Vagina (tissue), 2 donors: ENCODE results near the gene SRP68. TPM values are rescaled to one million over a fixed set of nuclear protein-coding genes. Genes with fewer than 3 reads are reported as not detected.

Source experiments
- DNase-seq, 2 donors: peaks; one replicate each; pipeline ENCODE4 v3.0.0-alpha.2; 2017; ENCODE audit errors: extremely low spot score in 2 of 2
- H3K27ac ChIP-seq: fragments of 200-600 bp; sonication (generic); one replicate; pipeline ENCODE4 v1.5.1; 2019
- H3K27me3 ChIP-seq: fragments of 200-600 bp; sonication (generic); one replicate; pipeline ENCODE4 v1.5.1; 2019
- H3K36me3 ChIP-seq, 2 donors: fragments of 200-600 bp; sonication (generic); one replicate each; pipeline ENCODE4 v1.5.1; 2017 to 2019
- H3K4me1 ChIP-seq: fragments of 200-600 bp; sonication (generic); one replicate; pipeline ENCODE4 v1.5.1; 2019
- H3K4me3 ChIP-seq, 2 donors: fragments of 200-600 bp; sonication (generic); 1 replicate in 1 of 2; 2 replicates in 1 of 2; pipeline ENCODE4 v1.5.1; 2016 to 2019
- H3K9me3 ChIP-seq: fragments of 200-600 bp; sonication (generic); one replicate; pipeline ENCODE4 v1.5.1; 2019
- CTCF ChIP-seq, 3 experiments: fragments of 450-650 bp in 2 of 3; fragments of 200-600 bp in 1 of 3; sonication (generic) in 1 of 3; IDR thresholded peaks; one replicate each; pipeline ENCODE4 v1.5.1; 2017 to 2019; ENCODE audit warnings: antibody characterized with exemption in 3 of 3, mild to moderate bottlenecking in 2 of 3, moderate library complexity in 2 of 3
- POLR2A ChIP-seq, 2 donors: fragments of 450-650 bp; IDR thresholded peaks; one replicate each; pipeline ENCODE4 v1.6.1; 2017; ENCODE audit warnings: antibody characterized with exemption in 2 of 2, mild to moderate bottlenecking in 2 of 2, moderate library complexity in 2 of 2
- POLR2AphosphoS5 ChIP-seq, 2 donors: sonication (generic); formaldehyde crosslinking; IDR thresholded peaks; one replicate each; pipeline ENCODE4 v1.9.0; 2017; ENCODE audit warnings: antibody characterized with exemption in 2 of 2, mild to moderate bottlenecking in 2 of 2, low read depth in 1 of 2; ENCODE audit not compliant: insufficient read depth in 1 of 2
- intact Hi-C: fragments of 100-400 bp; cut with DNase I; formaldehyde crosslinking; loops from one replicate; pipeline ENCODE4 v1.15.1; 2023
- microRNA-seq: library from miRNA; unstranded; fragments of <30 nt; microRNA quantifications from one replicate; pipeline ENCODE4, GENCODE V29; 2017; ENCODE audit warnings: borderline number of aligned reads, borderline replicate concordance
- small RNA-seq: library from RNA; depleted of rRNA; stranded (forward); fragments of <200 nt; gene quantifications from one replicate; pipeline ENCODE3, GENCODE V24; 2016
- total RNA-seq: library from RNA; depleted of rRNA; stranded (reverse); fragments of >200 nt; gene quantifications from one replicate; pipeline ENCODE4 v1.2.3, GENCODE V29; 2016

The SRP68 gene
- total RNA-seq, 1 donor from 2014 or later, result 52.8 TPM

GRCh38 chr17:75994802-75995370, 77.4 kb downstream of the SRP68 start:
- H3K4me3 ChIP-seq, result no peak overlapping the region
- H3K27ac ChIP-seq, result no peak overlapping the region
- TF ChIP-seq POLR2AphosphoS5 (IDR thresholded peaks at IDR 0.05; ENCODE audit: insufficient read depth in 1 of 2, low read depth in 1 of 2), result no peak
- no peak for TF ChIP-seq POLR2A (IDR thresholded peaks at IDR 0.05)
- TF ChIP-seq CTCF (IDR thresholded peaks at IDR 0.05), result no peak
- no peaks in the 10 kb centered on the region for H3K27me3 ChIP-seq
- peaks cover 0 to 5% of the 10 kb centered on the region in 2 donors for H3K36me3 ChIP-seq
- DNase-seq, result no peak
- intact Hi-C loops, result no loop called here
- no peaks in the 10 kb centered on the region for H3K9me3 ChIP-seq
- peaks cover 9% of the 10 kb centered on the region for H3K4me1 ChIP-seq

GRCh38 chr17:75991396-75991795, 80.9 kb downstream of the SRP68 start:
- TF ChIP-seq CTCF (IDR thresholded peaks at IDR 0.05) (no peak), POLR2AphosphoS5 (IDR thresholded peaks at IDR 0.05; ENCODE audit: insufficient read depth in 1 of 2, low read depth in 1 of 2) (no peak), POLR2A (IDR thresholded peaks at IDR 0.05) (no peak)
- Histone ChIP-seq H3K9me3 (no peaks in the 10 kb centered on the region), H3K4me1 (no peaks in the 10 kb centered on the region), H3K4me3 (no peak overlapping the region), H3K27ac (no peak overlapping the region), H3K27me3 (no peaks in the 10 kb centered on the region), H3K36me3 (peaks cover 0 to 16% of the 10 kb centered on the region in 2 donors)
- DNase-seq, result no peak
- intact Hi-C loops, result no loop called here

Small RNA genes lying within 50 kb of the gene (microRNA-seq; reads per million reads assigned to microRNA genes)
- gene MIR6868, result not detected

Small RNA genes lying within 50 kb of the gene (small RNA-seq; reads per million reads assigned to genes)
- not detected for gene MIR6868

Other genes starting within 250 kb of the SRP68 start
- 32.7 TPM for gene UNC13D, start 228.1 kb downstream of the SRP68 start, total RNA-seq
- 54.3 TPM for gene WBP2, start 217.2 kb downstream of the SRP68 start, total RNA-seq
- 63.3 TPM for gene TRIM47, start 193.9 kb downstream of the SRP68 start, total RNA-seq
- gene TRIM65, start 175.6 kb downstream of the SRP68 start, total RNA-seq, result 59.9 TPM
- gene MRPL38, start 167.6 kb downstream of the SRP68 start, total RNA-seq, result 67.8 TPM
- 13.0 TPM for gene FBF1, start 131.5 kb downstream of the SRP68 start, total RNA-seq
- gene ACOX1, start 93.4 kb downstream of the SRP68 start, total RNA-seq, result 50.6 TPM
- gene TEN1, start 93.3 kb downstream of the SRP68 start, total RNA-seq, result 10.3 TPM
- 3.2 TPM for gene CDK3, start 71.7 kb downstream of the SRP68 start, total RNA-seq
- gene EVPL, start 45.2 kb downstream of the SRP68 start, total RNA-seq, result 115 TPM
- gene GALR2, start 2.3 kb upstream of the SRP68 start, total RNA-seq, result not detected
- not detected for gene ZACN, start 6.7 kb upstream of the SRP68 start, total RNA-seq
- gene EXOC7, start 31.3 kb upstream of the SRP68 start, total RNA-seq, result 79.8 TPM
- gene FOXJ1, start 68.7 kb upstream of the SRP68 start, total RNA-seq, result not detected
- 8.8 TPM for gene RNF157, start 168.0 kb upstream of the SRP68 start, total RNA-seq
- gene UBALD2, start 192.8 kb upstream of the SRP68 start, total RNA-seq, result 18.4 TPM
- gene QRICH2, start 235.8 kb upstream of the SRP68 start, total RNA-seq, result 10.8 TPM